NOMO-1 treated with DMSO at 0.1 percent for 48 hours (cell line): ENCODE results near the gene GPX4.
"Not testable (repeated sequence)": the region's sequence is repeated elsewhere in the genome, so short reads cannot be mapped to it uniquely, and the experiment has no call there.

Source experiments
- DNase-seq: peaks from one replicate; lab custom pipeline; 2025; ENCODE audit not compliant: unreplicated experiment; lab: John Stamatoyannopoulos, UW

GPX4 gene

DNA sequence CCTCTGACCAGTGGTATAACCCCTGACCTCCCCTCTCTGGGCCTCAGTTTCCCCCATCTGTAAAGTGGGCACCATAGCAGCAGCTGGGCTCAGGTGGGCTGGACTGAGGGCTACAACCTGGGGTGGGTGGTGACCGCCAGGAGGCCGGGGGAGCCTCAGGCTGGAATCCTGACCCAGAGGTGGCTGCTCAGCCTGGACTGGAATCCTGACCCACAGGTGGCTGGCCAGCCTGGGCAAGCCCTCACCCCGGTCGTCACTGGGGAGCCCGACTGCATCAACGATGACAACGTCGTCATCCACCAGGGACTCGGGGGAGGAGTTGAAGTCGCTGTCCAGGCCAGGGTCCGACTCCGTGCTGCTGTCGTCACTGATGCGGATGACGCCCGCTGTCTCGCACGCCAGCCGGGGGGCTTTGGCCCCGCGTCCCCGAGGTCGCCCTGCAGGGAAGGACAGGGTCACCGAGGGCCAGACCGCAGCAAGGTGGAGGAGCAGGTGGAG is 10.2 kb downstream of the GPX4 start:
- no peak for DNase-seq

DNA sequence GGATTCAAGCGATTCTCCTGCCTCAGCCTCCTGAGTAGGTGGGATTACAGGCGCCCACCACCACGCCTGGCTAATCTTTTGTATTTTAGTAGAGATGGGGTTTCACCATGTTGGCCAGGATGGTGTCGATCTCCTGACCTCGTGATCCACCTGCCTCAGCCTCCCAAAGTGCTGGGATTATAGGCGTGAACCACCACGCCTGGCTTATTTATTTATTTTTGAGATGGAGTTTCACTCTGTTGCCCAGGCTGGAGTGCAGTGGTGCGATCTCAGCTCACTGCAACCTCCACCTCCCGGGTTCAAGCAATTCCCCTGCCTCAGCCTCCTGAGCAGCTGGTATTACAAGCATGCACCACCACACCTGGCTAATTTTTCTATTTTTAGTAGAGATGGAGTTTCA is 10.9 kb downstream of the GPX4 start:
- not testable (repeated sequence) for DNase-seq

GRCh38 chr19:1115646-1116420 is 12.0 kb downstream of the GPX4 start:
- no peak for DNase-seq

- no peak for DNase-seq
These were observed 13.2 kb downstream of the GPX4 start for GRCh38 chr19:1116726-1117581.

DNA sequence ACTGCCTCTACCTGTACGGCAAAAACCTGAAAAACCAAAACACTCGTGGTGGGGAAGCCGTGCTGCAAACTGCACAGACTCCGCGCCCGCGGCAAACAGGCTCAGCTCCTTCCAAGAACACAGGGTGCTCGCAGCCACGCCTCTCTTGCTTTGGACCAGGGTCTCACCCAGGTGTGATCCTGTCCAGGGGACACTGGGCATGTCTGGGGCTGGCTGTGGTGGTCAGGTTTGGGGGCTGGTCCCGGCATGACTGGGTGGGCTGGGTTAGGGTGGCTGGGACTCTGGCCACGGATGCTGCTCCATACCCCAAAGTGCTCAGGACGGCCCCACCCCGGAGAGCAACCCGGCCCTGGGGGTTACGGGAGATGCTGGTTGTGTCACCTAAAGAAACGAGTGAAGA is 13.9 kb downstream of the GPX4 start:
- no peak for DNase-seq

DNA sequence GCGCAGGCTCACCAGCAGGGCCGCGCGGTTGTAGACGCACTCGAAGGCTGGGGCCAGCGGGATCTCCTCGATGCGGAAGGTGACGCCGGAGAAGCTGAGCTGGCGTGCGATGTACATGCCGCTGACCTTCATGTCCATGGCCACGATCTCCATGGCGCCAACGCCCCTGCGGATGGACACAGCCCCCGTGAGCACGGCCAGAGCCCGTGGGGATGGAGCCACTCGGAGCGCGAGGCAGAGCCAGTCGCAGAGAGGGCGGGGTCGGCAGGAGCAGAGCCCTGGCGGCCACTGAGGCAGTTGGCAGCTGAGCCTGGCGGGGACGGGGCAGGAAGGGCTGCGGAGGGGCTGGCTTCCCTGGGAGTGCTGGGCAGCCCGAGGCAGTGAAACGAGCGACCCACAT is 15.2 kb downstream of the GPX4 start:
- DNase-seq, result no peak

GRCh38 chr19:1119475-1120217 is 15.9 kb downstream of the GPX4 start:
- no peak for DNase-seq

DNA sequence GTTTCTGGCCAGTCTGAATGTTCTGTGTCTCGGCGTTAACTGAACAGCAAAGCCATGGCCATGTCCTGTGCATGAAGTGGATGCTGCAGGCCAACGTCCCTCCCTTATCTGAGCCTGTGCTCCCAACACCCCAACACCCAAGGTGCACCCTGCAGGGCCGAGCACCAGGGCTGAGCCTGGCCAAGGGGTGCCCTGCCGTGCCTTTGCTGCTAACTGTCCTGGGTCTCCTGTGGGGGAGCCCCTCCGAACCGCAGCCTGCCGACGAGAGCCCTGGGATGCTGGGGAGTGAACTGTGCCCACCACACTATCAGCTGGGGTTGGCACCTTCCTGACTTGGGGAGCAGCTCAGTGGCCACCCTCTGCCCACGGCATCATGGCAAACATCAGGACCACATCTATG is 17.6 kb downstream of the GPX4 start:
- DNase-seq, result no peak

DNA sequence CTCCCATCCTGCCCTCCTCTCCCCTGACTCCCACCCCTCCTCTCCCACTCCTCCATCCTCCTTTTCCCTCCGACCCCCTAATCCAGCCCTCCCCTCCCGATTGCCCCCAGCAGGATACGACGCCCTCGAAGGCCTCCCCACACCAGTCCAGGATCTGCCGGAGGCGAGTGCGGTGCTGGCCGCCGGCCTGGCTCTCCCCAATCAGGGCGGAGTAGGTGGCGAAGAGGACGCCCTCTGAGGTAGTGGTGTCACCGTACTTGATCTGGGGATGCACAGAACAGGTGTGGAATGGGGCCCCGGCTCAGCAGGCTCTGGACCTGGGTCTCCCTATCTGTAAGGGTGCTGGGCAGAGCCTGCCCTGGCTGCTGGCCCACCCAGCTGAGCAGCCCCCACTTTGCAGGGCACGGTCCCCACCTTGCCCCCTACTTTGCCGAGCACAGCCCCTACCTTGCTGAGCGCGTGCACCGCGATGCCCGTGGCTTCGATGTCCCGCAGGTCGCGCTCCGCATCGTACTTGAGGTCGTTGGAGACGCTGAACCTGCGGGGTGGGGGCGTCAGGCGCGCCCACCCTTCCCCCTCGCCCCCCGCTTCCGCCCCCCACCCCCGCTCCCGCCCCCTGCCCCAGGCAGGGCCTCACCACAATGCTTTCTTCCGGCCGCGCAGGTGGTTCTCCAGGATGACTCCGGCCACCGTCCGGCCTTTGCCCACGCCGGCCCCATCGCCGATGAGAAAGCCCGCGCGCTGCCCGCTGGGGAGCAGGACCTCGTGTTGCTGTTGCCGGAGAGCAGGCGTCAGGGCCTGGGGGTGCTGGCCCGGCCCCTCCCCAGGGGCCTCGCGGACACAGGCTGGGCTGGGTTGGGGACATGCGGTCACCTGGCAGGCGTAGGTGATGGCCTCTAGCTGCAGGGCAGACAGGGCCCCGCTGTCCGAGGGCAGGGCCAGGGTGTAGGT is 18.5 kb downstream of the GPX4 start:
- no peak for DNase-seq

GRCh38 chr19:1122972-1123363 is 19.2 kb downstream of the GPX4 start:
- DNase-seq, result peak; percentile 23

GRCh38 chr19:1123381-1123780 is 19.6 kb downstream of the GPX4 start:
- DNase-seq, result no peak

GRCh38 chr19:1123885-1124677 is 20.3 kb downstream of the GPX4 start:
- no peak for DNase-seq

GRCh38 chr19:1125601-1126467 is 22.0 kb downstream of the GPX4 start:
- DNase-seq, result no peak

- no peak for DNase-seq
These were observed 23.4 kb downstream of the GPX4 start for GRCh38 chr19:1126984-1127760.

- no peak for DNase-seq
These were observed 24.3 kb downstream of the GPX4 start for GRCh38 chr19:1128106-1128505.

GRCh38 chr19:1129084-1129483 is 25.3 kb downstream of the GPX4 start:
- not testable (repeated sequence) for DNase-seq

DNA sequence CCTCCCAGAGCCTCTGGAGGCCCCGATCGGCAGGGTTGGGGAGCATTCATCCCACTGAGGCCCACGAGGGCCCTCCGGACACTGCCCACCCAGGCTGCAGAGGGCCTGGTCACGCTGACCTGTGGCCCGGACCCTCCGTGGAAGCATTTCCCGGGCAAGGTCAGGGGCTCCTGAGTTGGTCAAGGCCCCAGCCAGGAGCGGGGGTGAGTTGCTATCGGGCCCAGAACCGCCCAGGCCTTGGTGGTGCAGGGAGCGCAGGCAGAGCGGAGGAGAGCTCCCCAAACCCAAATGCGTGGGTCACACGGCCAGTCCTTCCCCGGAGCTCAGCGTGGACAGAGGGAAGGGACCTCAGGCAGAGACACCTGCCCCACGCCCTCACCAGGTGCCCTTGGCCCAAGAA is 25.7 kb downstream of the GPX4 start:
- no peak for DNase-seq
